H9 (cell line): ENCODE results near the gene KCNA3. TPM values are rescaled to one million over a fixed set of nuclear protein-coding genes. Genes with fewer than 3 reads are reported as not detected.

ENCODE experiments used
- DNase-seq: peaks from one replicate; pipeline ENCODE4 v3.0.0-alpha.2; 2017
- H2AFZ ChIP-seq: one replicate; pipeline ENCODE4 v1.6.1; 2013; ENCODE audit warnings: mild to moderate bottlenecking, low read length, control low read depth, moderate library complexity
- H2AK5ac ChIP-seq: 2 replicates; pipeline ENCODE4 v1.6.1; 2013; ENCODE audit warnings: low read length, control low read depth, mixed read lengths; ENCODE audit not compliant: insufficient read length
- H2BK120ac ChIP-seq: one replicate; pipeline ENCODE4 v1.6.1; 2013; ENCODE audit warnings: low read depth, mild to moderate bottlenecking, low read length, control low read depth, inconsistent platforms; ENCODE audit not compliant: poor library complexity, severe bottlenecking
- H2BK12ac ChIP-seq: 2 replicates; pipeline ENCODE4 v1.6.1; 2013; ENCODE audit warnings: low read length, control low read depth, mixed read lengths, low read depth; ENCODE audit not compliant: insufficient read length
- H2BK15ac ChIP-seq: 2 replicates; pipeline ENCODE4 v1.6.1; 2013; ENCODE audit warnings: low read depth, low read length, control low read depth
- H2BK20ac ChIP-seq: one replicate; pipeline ENCODE4 v1.6.1; 2013; ENCODE audit warnings: low read depth, mild to moderate bottlenecking, low read length, control low read depth, inconsistent platforms; ENCODE audit not compliant: poor library complexity, severe bottlenecking
- H2BK5ac ChIP-seq: 2 replicates; pipeline ENCODE4 v1.6.1; 2013; ENCODE audit warnings: low read length, control low read depth, mixed read lengths; ENCODE audit not compliant: insufficient read length
- H3K14ac ChIP-seq: 2 replicates; pipeline ENCODE4 v1.6.1; 2013; ENCODE audit warnings: low read length, control low read depth; ENCODE audit not compliant: insufficient read depth
- H3K18ac ChIP-seq: 2 replicates; pipeline ENCODE4 v1.6.1; 2013; ENCODE audit warnings: low read depth, mild to moderate bottlenecking, mixed read lengths, low read length, control low read depth; ENCODE audit not compliant: insufficient read length
- H3K23ac ChIP-seq: 2 replicates; pipeline ENCODE4 v1.6.1; 2013; ENCODE audit warnings: low read length, control low read depth, mixed read lengths, low read depth; ENCODE audit not compliant: insufficient read length
- H3K23me2 ChIP-seq: 2 replicates; pipeline ENCODE4 v1.6.1; 2013; ENCODE audit warnings: low read depth, mild to moderate bottlenecking, mixed read lengths, low read length, control low read depth; ENCODE audit not compliant: insufficient read length, poor library complexity, severe bottlenecking
- H3K27ac ChIP-seq: 2 replicates; pipeline ENCODE4 v1.5.1; 2013; ENCODE audit warnings: low read length, control low read depth, mixed read lengths, low read depth; ENCODE audit not compliant: insufficient read length
- H3K27me3 ChIP-seq: 2 replicates; pipeline ENCODE4 v1.6.1; 2013; ENCODE audit warnings: low read length, control low read depth, inconsistent platforms; ENCODE audit not compliant: insufficient read depth
- H3K4ac ChIP-seq: 2 replicates; pipeline ENCODE4 v1.6.1; 2013; ENCODE audit warnings: low read depth, mild to moderate bottlenecking, control low read depth, inconsistent platforms, low read length, moderate library complexity
- H3K4me1 ChIP-seq: 2 replicates; pipeline ENCODE4 v1.6.1; 2013; ENCODE audit warnings: low read length, control low read depth, inconsistent platforms; ENCODE audit not compliant: insufficient read depth
- H3K4me2 ChIP-seq: 2 replicates; pipeline ENCODE4 v1.6.1; 2013; ENCODE audit warnings: low read length, control low read depth, mixed read lengths; ENCODE audit not compliant: insufficient read length, insufficient read depth
- H3K56ac ChIP-seq: 2 replicates; pipeline ENCODE4 v1.6.1; 2013; ENCODE audit warnings: low read depth, mild to moderate bottlenecking, mixed read lengths, low read length, control low read depth; ENCODE audit not compliant: insufficient read length
- H3K79me1 ChIP-seq: 2 replicates; pipeline ENCODE4 v1.6.1; 2013; ENCODE audit warnings: low read depth, mild to moderate bottlenecking, moderate library complexity, low read length, control low read depth, inconsistent platforms; ENCODE audit not compliant: insufficient read depth, poor library complexity, severe bottlenecking
- H3K79me2 ChIP-seq: 2 replicates; pipeline ENCODE4 v1.6.1; 2013; ENCODE audit warnings: low read length, control low read depth, inconsistent platforms; ENCODE audit not compliant: insufficient read depth
- H3K9ac ChIP-seq: 2 replicates; pipeline ENCODE4 v1.6.1; 2013; ENCODE audit warnings: low read length, control low read depth, mixed read lengths; ENCODE audit not compliant: insufficient read length; ENCODE audit errors: extremely low read depth
- H3K9me3 ChIP-seq: one replicate; pipeline ENCODE4 v1.6.1; 2013; ENCODE audit warnings: low read depth, low read length, inconsistent platforms; ENCODE audit not compliant: control insufficient read depth
- H3T11ph ChIP-seq: one replicate; pipeline ENCODE4 v1.6.1; 2013; ENCODE audit warnings: mild to moderate bottlenecking, low read length, control low read depth, inconsistent platforms
- H4K20me1 ChIP-seq: one replicate; pipeline ENCODE4 v1.6.1; 2013; ENCODE audit not compliant: control insufficient read depth, insufficient read length, insufficient read depth
- H4K5ac ChIP-seq: 2 replicates; pipeline ENCODE4 v1.6.1; 2013; ENCODE audit warnings: low read depth, mild to moderate bottlenecking, mixed read lengths, low read length, control low read depth; ENCODE audit not compliant: insufficient read length
- H4K8ac ChIP-seq: replicated peaks from 2 replicates; pipeline ENCODE4 v1.6.1; 2013; ENCODE audit warnings: low read length, control low read depth, mixed read lengths, low read depth; ENCODE audit not compliant: insufficient read length
- H4K91ac ChIP-seq: 2 replicates; pipeline ENCODE4 v1.6.1; 2013; ENCODE audit warnings: low read depth, mild to moderate bottlenecking, moderate library complexity, mixed read lengths, low read length, control low read depth; ENCODE audit not compliant: insufficient read length
- H3K27ac Mint-ChIP-seq, 3 experiments: 2 replicates in 2 of 3; 3 replicates in 1 of 3; pipeline ENCODE4 v1.8.0; 2020 to 2021; ENCODE audit warnings: mixed read lengths in 3 of 3, mild to moderate bottlenecking in 1 of 3, moderate library complexity in 1 of 3
- H3K27me3 Mint-ChIP-seq: 2 replicates; pipeline ENCODE4 v1.8.0; 2021; ENCODE audit warnings: low read depth, mild to moderate bottlenecking, moderate library complexity, mixed read lengths
- H3K36me3 Mint-ChIP-seq, 3 experiments: 2 replicates in 2 of 3; 3 replicates in 1 of 3; pipeline ENCODE4 v1.8.0; 2020 to 2021; ENCODE audit warnings: low read depth in 3 of 3, mixed read lengths in 3 of 3; ENCODE audit not compliant: insufficient read depth in 1 of 3
- H3K4me1 Mint-ChIP-seq, 2 experiments: 2 replicates each; pipeline ENCODE4 v1.8.0; 2020; ENCODE audit warnings: mixed read lengths in 2 of 2
- H3K4me3 Mint-ChIP-seq, 2 experiments: 2 replicates in 1 of 2; 3 replicates in 1 of 2; pipeline ENCODE4 v1.8.0; 2020 to 2021; ENCODE audit warnings: mild to moderate bottlenecking in 2 of 2, mixed read lengths in 2 of 2, moderate library complexity in 1 of 2
- H3K9me3 Mint-ChIP-seq, 2 experiments: 2 replicates in 1 of 2; 3 replicates in 1 of 2; pipeline ENCODE4 v1.8.0; 2020; ENCODE audit warnings: mild to moderate bottlenecking in 2 of 2, mixed read lengths in 2 of 2, moderate library complexity in 1 of 2
- CTCF ChIP-seq: fragments of 200-600 bp; sonication (generic); conservative IDR thresholded peaks from 3 replicates; pipeline ENCODE4 v1.8.0; 2021; ENCODE audit warnings: antibody characterized with exemption, mild to moderate bottlenecking
- WGBS: extraction: QIAGEN DNeasy Blood & Tissue Kit; methylation state at CpG from one replicate; pipeline ENCODE4 v1.1.7; 2013; ENCODE audit warnings: missing lambda C conversion rate, low lambda C conversion rate, mixed read lengths; ENCODE audit not compliant: insufficient read length; ENCODE audit errors: extremely low coverage; 5-methylcytosine and 5-hydroxymethylcytosine counted together
- total RNA-seq: library from RNA; stranded (reverse); gene quantifications from 2 replicates; pipeline ENCODE4 v1.2.1, GENCODE V29; 2021

KCNA3 gene
- total RNA-seq, 1 experiment from 2014 or later = 0.92 TPM

- H3K79me2 ChIP-seq = no peaks in the 10 kb centered on the region
- no peak overlapping the region for H2BK12ac ChIP-seq
- H3K9me3 Mint-ChIP-seq = peaks cover 7 to 9% of the 10 kb centered on the region in 2 experiments
- no peak overlapping the region for H2BK5ac ChIP-seq
- peaks cover 4 to 6% (median 6%) of the 10 kb centered on the region in 3 experiments; a peak in 5 of 7 replicates for H3K36me3 Mint-ChIP-seq
- H3T11ph ChIP-seq = no peak overlapping the region
- no peak overlapping the region for H3K14ac ChIP-seq
- no peaks in the 10 kb centered on the region for H4K20me1 ChIP-seq
- no peak overlapping the region for H2AFZ ChIP-seq
- peaks cover 80% of the 10 kb centered on the region for H3K27me3 Mint-ChIP-seq
- H3K4ac ChIP-seq = no peak overlapping the region
- H3K4me1 Mint-ChIP-seq = peaks cover 9 to 13% of the 10 kb centered on the region in 2 experiments
- H3K4me2 ChIP-seq = no peak overlapping the region
- no CpG with 5 or more reads among the region's 3 CpGs for WGBS
- H2AK5ac ChIP-seq = no peak overlapping the region
- no peak overlapping the region for H3K56ac ChIP-seq
- TF ChIP-seq CTCF = no peak
- H3K9me3 ChIP-seq = no peaks in the 10 kb centered on the region
- H3K23ac ChIP-seq = no peak overlapping the region
- H3K23me2 ChIP-seq = peaks cover 14% of the 10 kb centered on the region
- H3K27ac Mint-ChIP-seq = no peak overlapping the region
- H4K5ac ChIP-seq = no peak overlapping the region
- H3K4me3 Mint-ChIP-seq = no peak overlapping the region
- H3K79me1 ChIP-seq = no peaks in the 10 kb centered on the region
- H3K27ac ChIP-seq = no peak overlapping the region
- no peak overlapping the region for H2BK120ac ChIP-seq
- no peak overlapping the region for H4K91ac ChIP-seq
- no peak overlapping the region for H2BK20ac ChIP-seq
- peaks cover 29% of the 10 kb centered on the region for H3K27me3 ChIP-seq
- no peak for DNase-seq
- H3K4me1 ChIP-seq = peaks cover 4% of the 10 kb centered on the region
- no peak overlapping the region for H2BK15ac ChIP-seq
- no peak overlapping the region for H3K9ac ChIP-seq
- H4K8ac ChIP-seq = no peak overlapping the region
- no peak overlapping the region for H3K18ac ChIP-seq
Measured at GRCh38 chr1:110677526-110677925, 2.8 kb upstream of the KCNA3 start.
